Activated CD8-positive, alpha-beta T cell treated with anti-CD3 and anti-CD28 coated beads for 36 hours (primary cell): ENCODE data around the gene APIP. TPM values are rescaled to one million over a fixed set of nuclear protein-coding genes. Genes with fewer than 3 reads are reported as not detected.

Experiments used
- ATAC-seq: fragments of 200-7000 bp; cut with Tn5 transposase; one replicate; pipeline ENCODE4 v1.10.0; 2021; ENCODE audit warnings: mild to moderate bottlenecking, moderate library complexity
- CTCF ChIA-PET: fragments of 350-600 bp; sonication (Branson Sonifier 250); formaldehyde crosslinking; loops from one replicate; lab custom pipeline; 2021; ENCODE audit warnings: antibody characterized with exemption; lab: Charles Lee
- POLR2A ChIA-PET: fragments of 350-600 bp; sonication (Branson Sonifier 250); formaldehyde crosslinking; loops from one replicate; lab custom pipeline; 2021; ENCODE audit warnings: antibody characterized with exemption; lab: Charles Lee
- DNase-seq: peaks from one replicate; pipeline ENCODE4 v3.0.0-alpha.2; 2020
- H3K27ac Mint-ChIP-seq: one replicate; pipeline ENCODE4 v1.8.0; 2021; ENCODE audit warnings: mild to moderate bottlenecking, mixed read lengths
- H3K27me3 Mint-ChIP-seq: one replicate; pipeline ENCODE4 v1.8.0; 2021; ENCODE audit warnings: mixed read lengths
- H3K36me3 Mint-ChIP-seq: one replicate; pipeline ENCODE4 v1.8.0; 2021; ENCODE audit warnings: low read depth, mixed read lengths
- H3K4me1 Mint-ChIP-seq: one replicate; pipeline ENCODE4 v1.8.0; 2021; ENCODE audit warnings: low read depth, mixed read lengths
- H3K4me3 Mint-ChIP-seq: one replicate; pipeline ENCODE4 v1.8.0; 2021; ENCODE audit warnings: mild to moderate bottlenecking, moderate library complexity, mixed read lengths
- H3K9me3 Mint-ChIP-seq: one replicate; pipeline ENCODE4 v1.8.0; 2021; ENCODE audit warnings: mixed read lengths
- intact Hi-C: fragments of 100-400 bp; cut with micrococcal nuclease; formaldehyde crosslinking; loops from one replicate; pipeline ENCODE4 v1.10.0; 2022
- total RNA-seq, 2 experiments: library from RNA; stranded (reverse); gene quantifications; one replicate each; pipeline ENCODE4 v1.2.3, GENCODE V29; 2021
- TF ChIP-seq, protein P1 (sequence below): fragments of 200-600 bp; IDR thresholded peaks from one replicate; pipeline ENCODE4 v1.8.0; 2022; ENCODE audit warnings: antibody characterized with exemption, mild to moderate bottlenecking

The APIP gene
- total RNA-seq, 2 experiments from 2014 or later: 34.4 to 39.0 TPM

DNA sequence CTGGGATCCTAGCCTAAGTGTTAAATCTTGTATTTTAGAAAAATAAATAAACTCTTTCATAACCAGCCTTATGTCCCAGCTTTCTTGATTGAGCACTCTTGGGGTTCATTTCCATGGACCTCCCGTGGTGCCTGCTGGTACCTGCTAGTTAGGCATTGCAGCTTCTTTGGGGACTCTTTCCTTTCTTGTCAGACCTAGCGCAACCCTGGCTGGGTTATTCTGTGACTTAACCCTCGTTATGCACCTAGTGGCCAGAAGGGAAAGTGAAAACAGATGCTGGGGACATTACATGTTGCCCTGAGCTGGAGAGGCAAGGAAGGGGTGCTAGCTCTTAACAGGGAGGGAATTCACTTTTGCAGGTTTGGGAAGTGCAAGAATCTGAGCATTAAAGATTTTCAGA, 46.8 kb downstream of the APIP start:
- POLR2A ChIA-PET: no interaction called here
- TF ChIP-seq, protein P1, sequence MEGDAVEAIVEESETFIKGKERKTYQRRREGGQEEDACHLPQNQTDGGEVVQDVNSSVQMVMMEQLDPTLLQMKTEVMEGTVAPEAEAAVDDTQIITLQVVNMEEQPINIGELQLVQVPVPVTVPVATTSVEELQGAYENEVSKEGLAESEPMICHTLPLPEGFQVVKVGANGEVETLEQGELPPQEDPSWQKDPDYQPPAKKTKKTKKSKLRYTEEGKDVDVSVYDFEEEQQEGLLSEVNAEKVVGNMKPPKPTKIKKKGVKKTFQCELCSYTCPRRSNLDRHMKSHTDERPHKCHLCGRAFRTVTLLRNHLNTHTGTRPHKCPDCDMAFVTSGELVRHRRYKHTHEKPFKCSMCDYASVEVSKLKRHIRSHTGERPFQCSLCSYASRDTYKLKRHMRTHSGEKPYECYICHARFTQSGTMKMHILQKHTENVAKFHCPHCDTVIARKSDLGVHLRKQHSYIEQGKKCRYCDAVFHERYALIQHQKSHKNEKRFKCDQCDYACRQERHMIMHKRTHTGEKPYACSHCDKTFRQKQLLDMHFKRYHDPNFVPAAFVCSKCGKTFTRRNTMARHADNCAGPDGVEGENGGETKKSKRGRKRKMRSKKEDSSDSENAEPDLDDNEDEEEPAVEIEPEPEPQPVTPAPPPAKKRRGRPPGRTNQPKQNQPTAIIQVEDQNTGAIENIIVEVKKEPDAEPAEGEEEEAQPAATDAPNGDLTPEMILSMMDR: no peak
- CTCF ChIA-PET: interaction anchor here (0.8 to 1.1 kb wide), 3 partner anchors 10 to 324 kb away, joined by 3 to 4 read pairs (median 3); no protein-coding TSS in a partner anchor
- Mint-ChIP-seq H3K4me3 (no peak overlapping the region), H3K9me3 (no peaks in the 10 kb centered on the region), H3K27ac (no peak overlapping the region), H3K4me1 (no peaks in the 10 kb centered on the region), H3K36me3 (no peaks in the 10 kb centered on the region), H3K27me3 (no peaks in the 10 kb centered on the region)
- DNase-seq: no peak
- no peak for ATAC-seq
- intact Hi-C loops: no loop called here

DNA sequence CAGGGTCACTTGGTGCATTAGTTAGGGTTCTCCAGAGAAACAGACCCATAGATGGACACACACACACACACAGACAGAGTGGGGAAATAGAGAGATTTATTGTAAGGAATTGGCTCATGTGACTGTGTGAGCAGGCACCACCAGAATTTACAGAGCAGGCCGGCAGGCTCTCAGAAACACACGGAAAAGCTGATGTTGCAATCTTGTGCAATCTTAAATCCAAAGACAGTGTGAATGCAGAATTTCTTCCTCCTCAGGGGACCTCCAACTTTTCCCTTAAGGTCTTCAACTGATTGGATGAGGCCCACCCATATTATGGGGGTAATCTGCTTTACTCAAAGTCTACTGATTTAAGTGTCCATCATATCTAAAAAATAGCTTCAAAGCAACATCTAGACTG, 49.8 kb downstream of the APIP start:
- no peaks in the 10 kb centered on the region for H3K27me3 Mint-ChIP-seq
- H3K36me3 Mint-ChIP-seq: no peaks in the 10 kb centered on the region
- ChIA-PET CTCF (interaction anchor here (1.1 kb wide), 1 partner anchor 10 kb away, joined by 3 read pairs; no protein-coding TSS in a partner anchor), POLR2A (no interaction called here)
- no peaks in the 10 kb centered on the region for H3K9me3 Mint-ChIP-seq
- DNase-seq (no peak), ATAC-seq (no peak)
- H3K4me3 Mint-ChIP-seq: no peak overlapping the region
- TF ChIP-seq, protein P1: no peak
- H3K27ac Mint-ChIP-seq: no peak overlapping the region
- no peaks in the 10 kb centered on the region for H3K4me1 Mint-ChIP-seq
- intact Hi-C loops: no loop called here

DNA sequence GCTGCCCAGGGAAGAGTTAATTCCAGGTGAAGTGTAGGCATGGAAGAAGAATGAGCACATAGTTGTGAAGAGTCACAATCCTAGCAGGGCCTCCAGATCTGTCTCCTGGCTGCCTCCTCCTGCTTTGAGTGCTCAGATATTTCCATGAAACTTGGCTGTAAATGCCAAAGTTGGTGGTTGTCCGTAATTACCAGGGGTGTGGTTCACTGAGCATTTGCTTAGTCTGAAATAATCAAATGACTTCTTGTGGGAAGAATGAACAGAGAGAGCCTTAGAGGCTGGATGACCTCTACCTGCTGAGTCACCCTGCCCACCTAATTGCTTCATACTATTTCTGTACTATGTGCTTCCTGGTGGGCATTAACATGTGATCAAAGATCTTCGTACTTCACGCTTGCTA, 50.9 kb downstream of the APIP start:
- no peak for ATAC-seq
- DNase-seq: no peak
- ChIA-PET CTCF (no interaction called here), POLR2A (no interaction called here)
- no peaks in the 10 kb centered on the region for H3K36me3 Mint-ChIP-seq
- no peaks in the 10 kb centered on the region for H3K9me3 Mint-ChIP-seq
- intact Hi-C loops: no loop called here
- TF ChIP-seq, protein P1: no peak
- H3K4me1 Mint-ChIP-seq: no peaks in the 10 kb centered on the region
- no peak overlapping the region for H3K4me3 Mint-ChIP-seq
- no peak overlapping the region for H3K27ac Mint-ChIP-seq
- H3K27me3 Mint-ChIP-seq: no peaks in the 10 kb centered on the region

DNA sequence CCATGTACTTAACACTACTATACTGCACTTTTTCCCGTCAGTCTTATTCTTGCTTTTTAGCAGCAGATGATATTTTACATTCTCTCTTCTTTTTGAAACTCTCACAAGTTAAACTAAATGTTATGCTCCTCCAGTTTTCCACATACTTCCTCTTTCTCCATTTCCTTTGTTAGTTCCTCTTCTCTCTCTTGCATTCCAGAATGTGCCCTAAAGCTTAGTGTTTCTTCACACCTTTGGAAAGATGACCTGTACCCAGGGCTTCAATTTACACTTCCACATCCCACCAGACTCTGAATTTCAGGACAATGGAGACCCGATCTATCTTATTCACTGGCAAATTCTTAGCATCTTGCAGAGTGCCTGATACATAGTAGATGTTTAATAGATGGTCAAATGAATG, 51.8 kb downstream of the APIP start:
- Mint-ChIP-seq H3K27me3 (no peaks in the 10 kb centered on the region), H3K4me3 (no peak overlapping the region), H3K27ac (no peak overlapping the region), H3K4me1 (no peaks in the 10 kb centered on the region), H3K9me3 (no peaks in the 10 kb centered on the region), H3K36me3 (no peaks in the 10 kb centered on the region)
- CTCF ChIA-PET: no interaction called here
- intact Hi-C loops: no loop called here
- ATAC-seq (no peak), DNase-seq (no peak)
- POLR2A ChIA-PET: no interaction called here
- TF ChIP-seq, protein P1: no peak

DNA sequence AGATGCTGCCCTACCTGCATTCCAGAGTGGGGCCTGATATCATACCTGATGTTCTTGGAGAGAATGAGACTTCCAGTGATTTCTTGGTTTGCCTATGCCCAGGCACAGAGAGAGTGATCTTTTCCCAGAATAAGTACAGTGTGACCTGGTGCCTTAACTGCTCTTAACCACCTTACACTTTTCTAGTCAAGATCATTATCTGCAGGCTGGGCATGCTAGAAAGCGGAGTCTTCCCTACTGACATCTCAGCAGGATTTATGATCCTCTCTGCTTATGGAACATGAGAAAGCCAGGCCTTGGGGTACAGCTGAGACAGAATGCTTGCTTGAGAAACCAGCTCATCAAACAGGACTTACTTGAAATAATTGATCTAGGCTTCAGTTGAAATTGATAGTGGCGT, 53.1 kb downstream of the APIP start:
- CTCF ChIA-PET: no interaction called here

More for the DNA sequence above, 53.1 kb downstream of the APIP start:
- POLR2A ChIA-PET: no interaction called here
- Mint-ChIP-seq H3K4me1 (no peaks in the 10 kb centered on the region), H3K27me3 (no peaks in the 10 kb centered on the region), H3K27ac (no peak overlapping the region), H3K36me3 (no peaks in the 10 kb centered on the region), H3K9me3 (no peaks in the 10 kb centered on the region), H3K4me3 (no peak overlapping the region)
- no peak for DNase-seq
- TF ChIP-seq, protein P1: no peak
- ATAC-seq: no peak
- intact Hi-C loops: no loop called here
